ENCODE results near the gene ACTR3.

The ACTR3 gene

GRCh38 chr2:113854970-113855740, 34.7 kb upstream of the ACTR3 start:
- TF ChIP-seq MYC (IDR thresholded peaks at IDR 0.05; ENCODE audit: low read depth, low read length) (peak; percentile 86), MAX (IDR thresholded peaks at IDR 0.05; ENCODE audit: low read depth, low read length) (peak; percentile 95), CTCF (IDR thresholded peaks at IDR 0.05; ENCODE audit: low read depth, low read length) (no peak), POLR2A (IDR thresholded peaks at IDR 0.05; ENCODE audit: extremely low read depth, insufficient read length) (no peak)
- no peak overlapping the region for H3K4me3 ChIP-seq (ENCODE audit: low read depth, low read length)
- peak; percentile 71 for DNase-seq (ENCODE audit: low read depth)

GRCh38 chr2:113857464-113857863, 32.4 kb upstream of the ACTR3 start:
- peak; percentile 46 for DNase-seq (ENCODE audit: low read depth)
- no peak for TF ChIP-seq CTCF (IDR thresholded peaks at IDR 0.05; ENCODE audit: low read depth, low read length)
- no peak for TF ChIP-seq MYC (IDR thresholded peaks at IDR 0.05; ENCODE audit: low read depth, low read length)
- no peak for TF ChIP-seq MAX (IDR thresholded peaks at IDR 0.05; ENCODE audit: low read depth, low read length)
- TF ChIP-seq POLR2A (IDR thresholded peaks at IDR 0.05; ENCODE audit: extremely low read depth, insufficient read length), result no peak
- H3K4me3 ChIP-seq (ENCODE audit: low read depth, low read length), result no peak overlapping the region

GRCh38 chr2:113858764-113859163, 31.1 kb upstream of the ACTR3 start:
- no peak for DNase-seq (ENCODE audit: low read depth)
- no peak overlapping the region for H3K4me3 ChIP-seq (ENCODE audit: low read depth, low read length)
- TF ChIP-seq CTCF (IDR thresholded peaks at IDR 0.05; ENCODE audit: low read depth, low read length) (no peak), POLR2A (IDR thresholded peaks at IDR 0.05; ENCODE audit: extremely low read depth, insufficient read length) (no peak), MYC (IDR thresholded peaks at IDR 0.05; ENCODE audit: low read depth, low read length) (no peak), MAX (IDR thresholded peaks at IDR 0.05; ENCODE audit: low read depth, low read length) (no peak)

- no peak overlapping the region for H3K4me3 ChIP-seq (ENCODE audit: low read depth, low read length)
- TF ChIP-seq MYC (IDR thresholded peaks at IDR 0.05; ENCODE audit: low read depth, low read length) (no peak), MAX (IDR thresholded peaks at IDR 0.05; ENCODE audit: low read depth, low read length) (no peak), POLR2A (IDR thresholded peaks at IDR 0.05; ENCODE audit: extremely low read depth, insufficient read length) (no peak)
- no peak for DNase-seq (ENCODE audit: low read depth)
Observed at GRCh38 chr2:113861740-113862139, 28.1 kb upstream of the ACTR3 start.

GRCh38 chr2:113863144-113863543, 26.7 kb upstream of the ACTR3 start:
- TF ChIP-seq MYC (IDR thresholded peaks at IDR 0.05; ENCODE audit: low read depth, low read length), result no peak
- TF ChIP-seq MAX (IDR thresholded peaks at IDR 0.05; ENCODE audit: low read depth, low read length), result no peak
- TF ChIP-seq POLR2A (IDR thresholded peaks at IDR 0.05; ENCODE audit: extremely low read depth, insufficient read length), result no peak
- no peak for TF ChIP-seq CTCF (IDR thresholded peaks at IDR 0.05; ENCODE audit: low read depth, low read length)

GRCh38 chr2:113867571-113867970, 22.3 kb upstream of the ACTR3 start:
- no peak overlapping the region for H3K4me3 ChIP-seq (ENCODE audit: low read depth, low read length)
- no peak for TF ChIP-seq CTCF (IDR thresholded peaks at IDR 0.05; ENCODE audit: low read depth, low read length)
- TF ChIP-seq POLR2A (IDR thresholded peaks at IDR 0.05; ENCODE audit: extremely low read depth, insufficient read length), result no peak
- no peak for TF ChIP-seq MYC (IDR thresholded peaks at IDR 0.05; ENCODE audit: low read depth, low read length)
- no peak for TF ChIP-seq MAX (IDR thresholded peaks at IDR 0.05; ENCODE audit: low read depth, low read length)
- DNase-seq (ENCODE audit: low read depth), result no peak

More at GRCh38 chr2:113863144-113863543, 26.7 kb upstream of the ACTR3 start:
- H3K4me3 ChIP-seq (ENCODE audit: low read depth, low read length), result no peak overlapping the region
- DNase-seq (ENCODE audit: low read depth), result peak; percentile 59
